ENCODE data around the gene UGT1A3.

- no peak for TF ChIP-seq CTCF (conservative IDR thresholded peaks at IDR 0.05; ENCODE audit: low read depth, low read length)
- no peak for TF ChIP-seq EZH2 (IDR thresholded peaks at IDR 0.05; ENCODE audit: borderline replicate concordance, low read depth, low read length, poor library complexity, severe bottlenecking)
These were observed 66.9 kb downstream of the UGT1A3 start for GRCh38 chr2:233795735-233796171.

All from A673 (cell line).